Inflammatory macrophage (primary cell): ENCODE results near the gene OR2L2.
"Not testable (repeated sequence)": the region's sequence is repeated elsewhere in the genome, so short reads cannot be mapped to it uniquely, and the experiment has no call there.

Source experiments
- DNase-seq, 2 donors: peaks; one replicate each; pipeline ENCODE4 v3.0.0-alpha.2; 2020 to 2022
- total RNA-seq, 18 experiments: gene quantifications; one replicate each; lab custom pipeline; 2026; ENCODE audit warnings: mixed read lengths in 6 of 18, inconsistent platforms in 2 of 18; lab: John Stamatoyannopoulos, UW

OR2L2 gene, protein sequence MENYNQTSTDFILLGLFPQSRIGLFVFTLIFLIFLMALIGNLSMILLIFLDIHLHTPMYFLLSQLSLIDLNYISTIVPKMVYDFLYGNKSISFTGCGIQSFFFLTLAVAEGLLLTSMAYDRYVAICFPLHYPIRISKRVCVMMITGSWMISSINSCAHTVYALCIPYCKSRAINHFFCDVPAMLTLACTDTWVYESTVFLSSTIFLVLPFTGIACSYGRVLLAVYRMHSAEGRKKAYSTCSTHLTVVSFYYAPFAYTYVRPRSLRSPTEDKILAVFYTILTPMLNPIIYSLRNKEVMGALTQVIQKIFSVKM
- 0 to 0.23 (median 0) reads per million in 18 experiments for total RNA-seq

DNA sequence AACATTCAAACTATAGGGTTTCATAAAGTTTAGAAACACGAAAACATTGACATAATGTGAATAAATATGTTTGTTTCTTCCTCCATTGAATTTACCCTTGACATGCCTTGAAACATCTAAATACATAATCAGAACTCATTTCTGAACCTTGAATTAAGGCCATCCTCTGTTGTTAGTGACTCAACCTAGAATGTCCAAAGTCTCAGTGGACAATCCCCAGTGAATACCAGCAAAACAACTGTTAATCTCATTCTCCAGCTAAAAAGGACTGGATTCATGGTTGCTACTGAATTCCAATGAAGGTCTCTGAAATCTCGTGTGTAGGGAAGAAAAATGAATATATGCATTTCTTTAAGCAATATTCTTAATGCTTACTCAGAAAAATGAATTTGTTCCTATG lies at the start of gene OR2L2:
Gene OR2L2 (plus strand): TSS at position 301 of the 400 bp plus-strand sequence. CDS start 8,198 bp downstream, outside the sequence.
- no peak for DNase-seq

DNA sequence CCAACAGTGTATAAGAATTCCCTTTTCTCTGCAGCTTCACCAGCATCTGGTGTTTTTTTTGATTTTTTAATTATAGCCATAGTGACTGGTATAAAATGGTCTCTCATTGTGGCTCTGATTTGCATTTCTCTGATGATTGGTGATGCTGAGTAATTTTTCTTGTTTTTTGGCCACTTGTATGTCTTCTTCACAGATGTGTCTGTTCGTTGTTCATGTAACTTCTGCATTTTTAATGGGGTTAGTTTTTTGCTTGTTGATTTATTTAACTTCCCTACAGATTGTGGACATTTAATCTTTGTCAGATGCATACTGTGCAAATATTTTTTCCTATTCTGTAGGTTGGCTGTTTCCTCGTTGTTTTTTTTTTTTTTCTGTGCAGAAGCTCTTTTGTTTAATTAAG lies 36.9 kb upstream of the OR2L2 start:
- no peak for DNase-seq

DNA sequence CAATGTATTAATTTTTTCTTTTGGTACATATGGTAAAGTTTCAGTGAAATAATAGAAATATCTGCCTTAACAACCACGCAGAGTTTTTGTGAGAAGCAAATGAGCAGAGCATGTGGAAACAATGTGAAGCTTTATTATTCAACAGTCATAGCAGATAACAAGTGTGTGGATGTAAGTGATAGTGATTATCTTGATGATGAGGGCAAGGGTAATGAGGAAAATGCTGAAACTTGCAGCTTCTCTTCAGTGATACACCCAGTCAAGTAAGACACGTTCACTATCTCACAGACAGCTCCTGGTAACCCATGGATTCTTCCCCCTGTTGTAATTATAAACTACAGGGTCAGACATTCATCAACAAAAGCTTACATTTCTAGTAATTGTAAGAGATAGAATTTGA lies 31.1 kb upstream of the OR2L2 start:
- no peak for DNase-seq

DNA sequence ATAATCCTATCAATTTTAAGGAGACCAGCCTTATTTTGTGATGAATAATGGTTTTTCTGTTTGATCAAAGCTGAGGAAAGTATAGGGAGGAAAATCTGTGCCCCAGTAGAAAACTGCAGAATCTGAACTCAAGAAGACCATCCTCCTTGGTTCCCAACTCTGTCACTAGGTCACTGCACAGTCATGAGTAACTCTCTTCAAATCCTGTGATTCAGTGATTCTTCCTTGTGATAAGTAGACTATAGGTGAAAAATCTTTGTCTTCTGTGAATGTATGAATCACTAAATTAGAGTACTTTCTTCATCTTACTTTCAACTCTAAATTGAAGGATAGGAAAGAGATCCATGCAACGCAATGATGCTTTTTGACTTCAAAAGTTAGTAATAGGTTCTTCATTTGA lies 29.7 kb upstream of the OR2L2 start:
- no peak for DNase-seq

DNA sequence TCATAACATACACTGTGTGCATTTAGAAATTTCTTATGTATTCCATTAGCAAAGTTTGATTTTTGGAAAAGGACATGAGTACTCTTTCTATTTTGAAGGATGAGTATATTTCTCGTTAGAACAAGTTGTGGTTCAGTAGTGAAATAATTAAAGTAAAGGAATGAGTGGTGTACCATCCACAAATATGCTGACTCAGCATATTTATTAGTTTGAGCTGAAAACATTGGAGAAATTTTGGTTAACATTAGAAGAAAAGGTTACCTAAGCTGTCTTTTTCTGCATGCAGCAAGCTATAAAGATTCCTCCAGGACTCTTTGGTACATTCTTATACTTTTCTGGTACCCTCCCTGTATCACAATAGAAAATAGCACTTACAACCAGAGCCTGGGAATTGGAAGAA lies 22.1 kb upstream of the OR2L2 start:
- no peak for DNase-seq

DNA sequence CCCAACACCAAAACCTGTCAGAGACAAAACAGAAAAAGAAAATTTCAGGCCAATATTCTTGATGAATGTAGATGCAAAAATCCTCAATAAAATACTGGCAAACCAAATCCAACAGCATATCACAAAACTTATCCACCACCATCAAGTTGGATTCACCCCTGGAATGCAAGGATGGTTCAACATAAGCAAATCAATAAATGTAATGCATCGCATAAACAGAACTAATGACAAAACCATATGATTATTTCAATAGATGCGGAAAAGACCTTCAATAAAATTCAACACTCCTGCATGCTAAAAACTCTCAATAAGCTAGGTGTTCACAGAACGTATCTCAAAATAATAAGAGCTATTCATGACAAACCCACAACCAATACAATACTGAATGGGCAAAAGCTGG lies 20.2 kb upstream of the OR2L2 start:
- DNase-seq: no peak

DNA sequence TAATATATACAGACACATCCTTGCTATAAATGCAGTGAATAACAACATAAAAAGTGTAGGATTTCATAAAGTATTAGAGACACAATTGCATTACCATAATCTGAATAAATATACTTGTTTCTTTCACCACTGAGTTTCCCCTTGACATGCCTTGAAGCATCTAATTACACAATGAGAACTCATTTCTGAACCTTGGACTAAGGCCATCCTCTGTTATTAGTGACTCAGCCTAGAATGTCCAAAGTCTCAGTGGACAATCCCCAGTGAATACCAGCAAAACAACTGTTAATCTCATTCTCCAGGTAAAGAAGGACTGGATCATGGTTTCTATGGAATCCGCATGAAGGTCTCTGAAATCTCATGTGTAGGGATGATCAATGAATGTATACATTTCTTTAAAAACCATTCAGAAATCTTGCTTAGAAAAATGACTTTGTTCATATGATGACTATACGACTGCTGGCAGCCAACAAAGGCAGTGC lies 16.6 kb upstream of the OR2L2 start, which contains the start of gene OR2L5:
Gene OR2L5 (plus strand): TSS at position 432 of the 482 bp plus-strand sequence. CDS start 8,288 bp downstream, outside the sequence.
- DNase-seq: no peak

DNA sequence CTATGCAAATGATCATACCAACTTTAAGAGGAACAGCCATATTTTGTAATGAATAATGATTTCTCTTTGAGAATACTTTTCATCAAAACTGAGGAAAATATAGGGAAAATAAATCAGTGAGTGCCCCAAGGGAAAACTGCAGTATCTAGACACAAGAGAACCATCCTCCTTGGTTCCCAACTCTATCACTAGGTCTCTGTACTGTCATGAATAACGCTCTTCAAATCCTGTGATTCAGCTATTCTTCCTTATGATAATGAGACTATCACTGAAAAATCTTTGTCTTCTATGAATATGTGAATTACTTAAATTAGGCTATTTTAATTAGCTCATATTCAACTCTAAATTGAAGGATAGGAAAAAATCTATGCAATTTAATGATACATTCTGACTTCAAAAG lies 14.1 kb upstream of the OR2L2 start:
- DNase-seq: no peak

DNA sequence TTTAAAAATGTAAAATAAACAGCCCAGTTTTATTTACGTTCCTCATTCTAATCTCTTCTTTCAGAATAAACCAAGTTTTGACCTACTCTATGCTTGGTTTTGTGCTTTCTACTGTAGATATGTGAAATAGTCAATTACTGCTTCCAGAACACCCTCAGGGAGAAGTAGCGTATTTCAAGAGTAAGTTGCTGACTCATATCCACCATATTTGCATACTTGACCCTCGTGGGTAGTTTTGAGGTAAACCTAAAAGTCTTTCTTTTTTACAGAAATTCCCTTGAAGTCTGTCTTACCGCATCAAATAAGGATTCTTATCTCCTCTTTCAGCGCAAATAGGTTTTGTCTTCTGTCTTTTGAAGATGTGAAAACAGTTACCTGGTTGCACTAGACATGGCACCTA lies 15.3 kb downstream of the OR2L2 start:
- DNase-seq: no peak

DNA sequence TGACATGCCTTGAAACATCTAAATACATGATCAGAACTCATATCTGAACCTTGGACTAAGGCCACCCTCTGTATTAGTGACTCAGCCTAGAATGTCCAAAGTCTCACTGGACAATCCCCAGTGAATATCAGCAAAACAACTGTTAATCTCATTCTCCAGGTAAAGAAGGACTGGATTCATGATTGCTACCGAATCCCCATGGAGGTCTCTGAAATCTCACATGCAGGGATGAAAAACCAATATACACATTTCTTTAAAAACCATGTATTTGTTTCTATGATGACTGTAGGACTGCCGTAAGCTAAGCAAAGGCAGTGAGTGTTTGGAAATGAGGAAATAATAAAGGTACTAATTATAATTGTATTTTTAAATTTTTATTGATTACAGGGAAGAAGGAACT lies 16.7 kb downstream of the OR2L2 start, which contains the start of gene OR2L3:
Gene OR2L3 (plus strand): TSS at position 301 of the 400 bp plus-strand sequence. CDS start 13,846 bp downstream, outside the sequence.
- DNase-seq: no peak

DNA sequence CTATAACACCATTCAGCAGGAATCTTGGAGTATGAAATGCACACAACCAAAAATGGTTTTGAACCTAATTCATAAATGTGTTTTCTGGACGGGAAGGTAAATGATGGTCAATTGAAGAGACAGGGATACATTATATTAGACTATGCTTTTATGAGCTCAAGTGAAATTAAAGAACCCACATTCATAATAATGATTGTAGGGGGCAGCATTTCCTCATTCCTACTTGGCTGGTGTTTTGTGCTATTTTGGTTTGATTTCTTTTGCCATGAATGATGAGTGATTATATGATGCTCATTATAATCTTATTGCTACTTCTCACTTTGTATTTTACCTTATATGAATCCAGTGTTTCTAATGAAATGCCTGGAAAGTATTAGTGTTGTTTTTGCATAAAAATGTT lies 17.1 kb downstream of the OR2L2 start:
- no peak for DNase-seq

DNA sequence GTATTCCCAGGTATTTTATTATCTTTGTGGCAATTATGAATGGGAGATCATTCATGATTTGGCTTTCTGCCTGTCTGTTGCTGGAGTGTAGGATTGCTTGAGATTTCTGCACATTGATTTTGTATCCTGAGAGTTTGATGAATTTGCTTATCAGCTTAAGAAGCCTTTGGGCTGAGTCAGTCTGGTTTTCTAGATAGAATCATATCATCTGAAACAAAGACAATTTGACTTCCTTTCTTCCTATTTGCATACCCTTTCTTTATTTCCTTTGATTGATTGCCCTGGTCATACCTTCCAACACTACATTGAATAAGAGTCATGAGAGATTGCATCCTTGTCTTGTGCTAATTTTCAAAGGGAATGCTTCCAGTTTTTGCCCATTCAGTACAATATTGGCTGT lies 24.8 kb downstream of the OR2L2 start:
- no peak for DNase-seq

DNA sequence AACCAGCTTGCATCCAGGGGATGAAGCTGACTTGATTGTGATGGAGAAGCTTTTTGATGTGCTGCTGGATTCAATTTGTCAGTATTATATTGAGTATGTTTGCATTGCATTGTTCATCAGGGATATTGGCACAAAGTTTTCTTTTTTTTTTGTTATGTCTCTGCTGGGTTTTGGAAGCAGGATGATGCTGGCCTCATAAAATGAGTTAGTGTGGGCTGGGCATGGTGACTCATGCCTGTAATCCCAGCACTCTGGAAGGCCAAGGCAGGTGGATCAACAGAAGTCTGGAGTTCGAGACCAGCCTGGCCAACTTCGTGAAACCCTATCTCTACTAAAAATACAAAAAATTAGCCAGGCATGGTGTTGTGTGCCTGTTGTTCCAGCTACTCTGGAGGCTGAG lies 25.4 kb downstream of the OR2L2 start:
- no peak for DNase-seq

DNA sequence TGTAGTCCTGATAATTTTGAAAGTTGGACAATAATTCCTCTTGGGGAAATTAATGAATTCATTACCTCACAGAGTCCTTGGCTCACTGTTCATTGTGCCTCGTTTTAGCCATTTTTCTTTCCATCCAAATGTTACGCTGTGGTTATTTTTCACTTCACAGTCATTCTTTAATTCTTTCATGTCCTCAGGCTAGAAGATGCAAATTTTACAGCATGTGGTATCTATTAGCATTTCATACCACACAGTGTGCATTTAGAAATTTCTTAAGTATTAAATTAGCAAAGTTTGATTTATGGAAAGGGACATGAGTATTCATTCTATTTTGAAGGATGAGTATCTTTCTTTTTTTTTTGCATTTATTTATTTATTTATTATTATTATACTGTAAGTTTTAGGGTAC lies 35.2 kb downstream of the OR2L2 start:
- DNase-seq: no peak

DNA sequence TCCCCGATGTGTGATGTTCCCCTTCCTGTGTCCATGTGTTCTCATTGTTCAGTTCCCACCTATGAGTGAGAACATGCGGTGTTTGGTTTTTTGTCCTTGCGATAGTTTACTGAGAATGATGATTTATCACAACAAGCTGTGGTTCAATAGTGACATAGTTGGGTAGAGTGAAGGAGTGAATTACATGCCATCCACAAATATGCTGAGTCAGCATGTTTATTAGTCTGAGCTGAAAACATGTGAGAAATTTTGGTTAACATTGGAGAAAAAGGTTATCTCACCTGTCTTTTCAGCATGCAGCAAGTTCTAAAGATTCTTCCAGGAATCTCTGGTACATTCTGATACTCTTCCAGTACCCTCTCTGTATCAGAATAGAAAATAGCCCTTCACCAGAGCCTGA lies 35.7 kb downstream of the OR2L2 start:
- no peak for DNase-seq

DNA sequence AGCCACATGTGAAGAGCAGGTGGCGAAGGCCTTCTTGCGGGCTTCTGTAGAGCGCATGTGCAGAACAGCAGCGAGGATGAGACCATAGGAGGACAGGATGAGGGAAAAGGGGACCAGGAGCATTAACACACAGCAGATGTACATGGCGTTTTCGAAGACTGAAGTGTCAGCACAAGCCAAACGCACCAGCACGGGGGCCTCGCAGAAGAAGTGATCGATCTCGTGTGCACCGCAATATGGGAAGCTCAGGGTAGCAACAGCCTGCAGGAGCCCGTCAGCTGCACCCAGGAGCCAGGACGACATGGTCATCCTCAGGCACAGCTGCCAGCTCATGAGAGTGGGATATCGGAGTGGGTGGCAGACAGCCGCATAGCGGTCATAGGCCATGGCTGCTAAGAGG lies 54.0 kb downstream of the OR2L2 start:
- DNase-seq: not testable (repeated sequence)
